NCI-H2227 treated with DMSO at 0.1 percent for 48 hours (cell line): ENCODE measurements around the gene ECHDC3.
A peak's percentile ranks its signal among the peaks of the same experiment; 100 is the strongest.

Experiments used
- DNase-seq: peaks from one replicate; lab custom pipeline; 2025; lab: John Stamatoyannopoulos, UW

Gene ECHDC3

GRCh38 chr10:11748866-11749265 lies 6.7 kb downstream of the ECHDC3 start:
- DNase-seq = no peak

GRCh38 chr10:11750420-11750819 lies 8.2 kb downstream of the ECHDC3 start:
- DNase-seq = no peak

DNA sequence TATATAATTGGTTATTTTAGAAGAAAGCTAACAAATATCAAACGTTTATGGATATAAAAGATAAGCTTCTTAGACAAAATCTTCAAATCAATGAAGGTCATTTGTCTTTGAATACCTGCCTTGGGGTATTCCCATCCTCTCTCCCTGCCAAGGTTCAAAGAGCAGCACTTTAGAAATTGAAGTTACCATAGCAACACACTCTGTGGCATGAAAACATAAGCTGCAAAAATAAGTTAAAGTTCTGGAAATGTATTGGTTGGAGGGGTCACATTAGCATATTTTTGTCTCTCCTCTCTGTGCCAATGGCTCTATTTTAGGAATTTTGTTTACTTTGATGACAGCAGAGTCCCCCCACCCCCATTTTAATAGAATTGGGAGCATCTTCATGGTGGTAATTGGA lies 12.0 kb downstream of the ECHDC3 start:
- DNase-seq = no peak

GRCh38 chr10:11754620-11755019 lies 12.4 kb downstream of the ECHDC3 start:
- no peak for DNase-seq

DNA sequence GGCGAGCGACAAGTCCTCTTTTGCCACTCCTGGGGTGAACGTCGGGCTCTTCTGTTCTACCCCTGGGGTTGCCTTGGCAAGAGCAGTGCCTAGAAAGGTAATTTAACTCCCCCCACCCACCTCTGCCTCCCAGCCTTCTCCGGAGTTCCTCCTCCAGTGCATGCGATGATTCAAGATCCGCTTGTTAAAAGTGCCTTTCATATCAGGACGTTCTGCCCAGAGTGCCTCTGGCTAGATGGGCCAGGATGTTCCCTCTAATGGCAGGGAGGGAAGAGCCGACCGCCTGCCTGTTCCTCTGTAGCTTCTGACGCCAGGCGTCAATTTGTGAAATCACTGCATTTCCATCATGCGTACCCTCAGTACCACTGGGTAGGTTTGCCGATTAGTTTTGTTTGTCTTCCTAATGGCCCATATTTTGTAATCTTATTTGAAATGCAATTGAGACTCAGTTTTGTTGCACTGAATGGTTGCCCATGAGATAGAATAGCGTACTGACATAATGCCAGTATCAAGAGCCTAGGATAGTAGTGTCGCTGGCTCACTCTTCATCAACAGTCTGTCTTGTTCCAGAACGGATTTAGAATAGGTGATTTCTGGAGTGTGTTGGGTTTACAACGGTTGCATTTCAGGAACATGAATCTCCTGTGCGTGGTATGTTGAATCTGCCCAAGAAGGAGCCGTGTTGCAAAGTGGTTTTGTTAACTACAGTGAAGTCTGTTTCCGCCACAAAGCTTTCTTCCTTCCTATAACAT lies 13.5 kb downstream of the ECHDC3 start:
- no peak for DNase-seq

- no peak for DNase-seq
Observed at GRCh38 chr10:11756766-11757315, 14.7 kb downstream of the ECHDC3 start.

- no peak for DNase-seq
Observed at GRCh38 chr10:11757454-11757820, 15.3 kb downstream of the ECHDC3 start.

DNA sequence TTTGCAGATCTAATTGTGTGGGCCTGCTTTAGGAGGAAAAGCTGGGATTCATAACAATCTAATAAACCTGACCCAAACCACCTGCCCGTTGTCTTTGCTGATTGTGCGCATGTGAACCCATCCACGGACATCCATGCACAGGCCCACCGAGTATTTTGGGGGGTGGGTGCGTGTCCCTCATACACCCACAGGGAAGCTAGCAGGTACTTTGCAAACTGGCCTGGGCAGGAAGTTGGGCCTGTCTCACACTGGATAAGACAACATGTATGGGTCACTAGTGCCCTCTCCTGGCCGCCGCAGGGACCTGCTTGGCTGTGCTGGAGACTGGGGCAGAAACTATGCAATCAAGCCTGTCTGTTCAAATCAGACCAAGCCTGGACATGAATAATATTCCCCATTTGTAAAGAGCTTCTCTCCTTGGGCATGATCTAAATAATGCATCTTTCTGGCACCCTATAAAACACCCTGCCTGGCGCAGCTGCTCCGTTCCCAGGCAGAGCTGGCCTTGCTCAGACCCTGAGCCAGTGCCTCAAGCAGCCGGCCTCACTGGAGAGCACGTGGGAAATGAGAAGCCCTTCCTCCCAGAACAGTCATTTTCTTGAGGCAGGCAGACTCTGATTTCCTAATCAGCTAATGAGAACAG lies 15.8 kb downstream of the ECHDC3 start:
- peak; percentile 36 for DNase-seq

- no peak for DNase-seq
Observed at GRCh38 chr10:11758527-11759236, 16.5 kb downstream of the ECHDC3 start.

DNA sequence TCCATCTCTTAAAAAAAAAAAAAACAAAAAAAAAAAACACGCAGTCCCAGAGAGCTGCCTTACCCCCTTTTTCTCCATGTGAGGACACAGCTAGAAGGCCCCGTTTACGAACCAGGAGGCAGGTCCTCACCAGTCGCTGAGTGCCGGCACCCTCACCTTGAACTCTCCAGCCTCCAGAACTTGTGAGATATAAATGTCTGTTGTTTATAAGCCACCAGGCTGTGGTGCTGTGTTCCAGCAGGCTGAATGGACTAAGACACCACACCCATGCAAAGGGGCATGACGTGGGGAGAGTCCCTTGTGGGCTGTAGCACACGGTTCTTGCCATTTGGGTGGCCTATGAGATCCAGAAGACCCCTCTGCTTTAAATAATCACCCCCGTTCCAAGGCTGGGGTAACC lies 17.2 kb downstream of the ECHDC3 start:
- no peak for DNase-seq

DNA sequence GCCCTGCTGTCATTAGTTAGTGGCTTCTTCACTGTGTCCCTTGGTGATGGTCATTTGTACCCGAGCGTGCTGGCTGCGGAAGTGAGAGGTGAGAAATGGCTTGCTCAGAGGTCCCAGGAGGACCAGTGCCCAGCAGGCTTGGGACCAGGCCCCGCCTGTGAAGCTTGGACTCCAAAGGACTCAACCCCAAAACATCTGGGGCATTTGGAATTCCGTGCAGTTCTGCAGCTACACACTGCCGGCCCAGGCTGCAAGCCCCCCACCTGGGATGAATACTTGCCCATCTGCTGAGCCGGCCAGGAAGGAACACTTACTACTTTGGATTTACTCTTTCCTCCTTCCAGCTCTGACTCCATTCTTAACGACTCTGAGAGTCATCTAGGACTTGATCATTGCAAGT lies 18.0 kb downstream of the ECHDC3 start:
- DNase-seq = no peak

DNA sequence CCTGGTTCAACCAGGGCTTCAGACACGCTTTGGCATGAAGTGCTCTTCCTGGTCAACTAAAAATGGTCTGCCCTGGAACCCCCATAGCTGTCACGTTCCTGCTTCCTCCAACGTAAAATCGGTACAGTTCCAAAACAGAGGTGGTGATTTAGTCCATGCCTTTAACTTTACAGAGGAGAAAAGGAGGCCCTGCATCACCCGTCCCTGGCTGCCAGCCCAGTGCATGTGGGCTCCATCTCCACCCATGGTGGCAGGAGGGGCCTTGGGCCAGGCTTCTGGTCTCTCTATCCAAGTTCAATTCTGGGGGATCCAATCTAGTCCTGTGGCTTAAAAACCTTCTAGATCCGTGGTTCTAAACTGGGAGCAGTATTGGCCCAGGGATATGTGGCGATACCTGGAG lies 18.7 kb downstream of the ECHDC3 start:
- DNase-seq = no peak

GRCh38 chr10:11761431-11761830 lies 19.2 kb downstream of the ECHDC3 start:
- DNase-seq = no peak

DNA sequence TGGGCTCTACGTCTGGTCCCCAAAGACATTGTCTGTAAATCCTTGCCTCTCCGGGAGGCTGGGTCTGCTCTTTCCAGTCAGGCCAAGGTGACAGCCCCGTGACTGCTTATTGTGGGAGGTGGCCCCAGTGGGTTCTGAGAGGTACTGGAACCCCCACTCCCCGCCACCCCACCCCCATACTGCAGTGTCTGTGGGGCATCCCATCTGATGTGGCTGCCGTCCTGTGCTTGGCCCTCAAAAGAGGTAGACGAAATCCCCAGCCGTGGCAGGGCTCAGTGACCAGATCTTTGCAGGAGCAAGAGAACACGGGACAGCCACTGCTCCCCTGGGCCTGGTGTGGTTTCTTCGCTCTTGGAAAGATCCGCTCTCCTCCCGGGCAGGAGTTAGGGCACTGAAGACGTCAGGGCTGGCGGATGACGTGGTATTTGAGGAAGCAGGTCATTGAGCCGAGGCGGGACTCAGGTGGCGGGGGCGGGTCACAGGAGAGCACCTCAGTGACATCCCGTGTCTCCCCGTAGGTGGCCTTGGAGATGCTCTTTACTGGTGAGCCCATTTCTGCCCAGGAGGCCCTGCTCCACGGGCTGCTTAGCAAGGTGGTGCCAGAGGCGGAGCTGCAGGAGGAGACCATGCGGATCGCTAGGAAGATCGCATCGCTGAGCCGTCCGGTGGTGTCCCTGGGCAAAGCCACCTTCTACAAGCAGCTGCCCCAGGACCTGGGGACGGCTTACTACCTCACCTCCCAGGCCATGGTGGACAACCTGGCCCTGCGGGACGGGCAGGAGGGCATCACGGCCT lies 20.7 kb downstream of the ECHDC3 start:
- no peak for DNase-seq

DNA sequence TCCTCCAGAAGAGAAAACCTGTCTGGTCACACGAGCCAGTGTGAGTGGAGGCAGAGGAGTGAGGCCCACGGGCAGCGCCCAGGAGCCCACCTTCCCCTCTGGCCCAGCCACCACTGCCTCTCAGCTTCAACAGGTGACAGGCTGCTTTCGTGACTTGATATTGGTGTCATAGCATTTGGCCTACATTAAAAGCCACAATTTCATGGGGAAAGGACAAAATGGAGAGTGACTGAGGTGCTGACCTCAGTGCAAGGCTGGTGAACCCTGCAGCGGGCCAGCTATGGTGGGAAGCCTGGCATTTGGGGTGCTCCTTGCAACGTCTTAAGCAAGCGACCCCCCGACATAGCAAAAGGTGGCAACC lies 21.3 kb downstream of the ECHDC3 start:
- no peak for DNase-seq

DNA sequence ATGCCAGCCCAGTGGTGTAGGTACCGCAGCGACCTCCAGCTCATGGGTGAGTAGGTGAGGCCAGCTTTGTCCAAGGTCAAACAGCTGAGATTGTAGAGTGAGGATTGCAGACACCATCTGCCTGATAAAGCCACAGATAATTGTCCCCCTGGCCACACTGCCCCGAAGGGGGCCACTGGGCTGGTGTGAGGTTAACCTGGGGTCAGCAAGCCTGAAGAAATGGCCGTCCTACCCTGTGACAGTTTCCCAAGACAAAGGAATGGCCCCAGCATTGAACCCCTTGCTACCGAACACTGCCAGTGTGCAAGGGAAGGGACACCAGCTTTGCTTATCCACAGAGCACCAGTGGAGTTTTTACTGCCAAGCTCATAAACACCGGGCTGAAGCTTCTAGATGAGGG lies 23.0 kb downstream of the ECHDC3 start:
- DNase-seq = no peak

DNA sequence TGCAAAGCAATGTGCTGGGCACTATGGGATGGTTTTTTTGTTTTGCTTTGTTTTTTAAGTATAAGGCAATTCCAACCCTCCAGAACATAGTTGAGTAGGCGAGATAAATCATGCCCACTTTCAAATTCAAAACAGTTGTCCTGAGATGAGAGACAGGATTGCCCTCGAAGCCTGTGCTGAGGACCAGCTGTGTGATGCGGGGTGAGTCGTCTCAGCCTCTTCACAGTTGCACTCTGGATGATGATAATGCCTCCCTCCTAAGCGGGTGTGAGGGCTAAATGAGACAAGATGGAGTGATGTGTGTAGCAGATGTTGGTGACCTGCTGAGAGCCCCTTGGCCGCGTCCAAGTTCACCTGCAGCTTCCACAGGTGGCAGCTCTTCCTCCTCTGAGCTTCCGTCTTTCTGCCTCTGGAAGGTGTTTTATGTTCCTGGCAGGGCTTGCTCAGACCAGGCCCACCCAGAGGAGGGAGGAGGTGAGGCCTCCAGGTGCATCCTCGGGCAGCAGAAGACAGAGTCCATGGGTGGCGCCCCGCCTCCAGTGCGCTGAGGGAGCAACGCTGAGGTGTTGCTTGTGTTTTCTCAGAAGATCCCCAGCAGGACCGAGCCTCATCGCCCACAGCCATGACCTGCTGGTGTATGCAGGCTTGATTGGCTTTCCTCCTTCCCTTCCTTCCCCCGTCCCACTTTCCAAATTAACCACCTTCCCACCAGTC lies 30.6 kb downstream of the ECHDC3 start:
- DNase-seq = no peak

DNA sequence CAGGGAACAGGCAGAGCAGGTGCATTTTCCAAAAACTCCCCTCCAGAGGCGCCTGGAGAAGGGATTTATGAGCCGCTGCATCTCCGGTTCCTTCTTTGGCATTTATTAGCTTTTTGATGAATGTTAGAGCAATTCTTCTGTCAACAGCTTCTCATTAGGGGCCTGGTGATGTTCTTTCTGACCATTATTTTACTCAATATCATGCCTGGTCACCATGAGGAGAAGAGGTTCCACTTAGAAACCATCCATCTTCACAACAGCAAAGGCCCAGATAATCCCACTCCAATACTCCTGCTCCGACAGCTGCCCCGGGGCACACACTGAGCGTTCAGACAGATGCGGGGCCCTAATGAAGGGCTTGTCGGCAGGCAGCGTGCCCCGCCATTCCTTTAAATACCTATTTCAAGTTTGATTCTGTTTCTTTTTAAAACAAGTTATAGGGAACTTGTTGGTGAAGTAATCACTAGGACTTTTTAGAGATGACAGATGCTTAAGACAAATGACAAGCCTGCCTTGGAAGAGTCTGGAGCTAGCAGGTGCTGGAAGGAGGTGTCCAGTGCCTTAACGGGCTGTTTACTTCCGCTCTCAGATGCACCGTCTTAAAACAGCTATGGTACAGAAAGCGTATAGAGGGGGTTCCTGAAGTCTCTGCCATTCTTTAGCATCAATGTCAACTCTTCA lies 31.7 kb downstream of the ECHDC3 start:
- no peak for DNase-seq

DNA sequence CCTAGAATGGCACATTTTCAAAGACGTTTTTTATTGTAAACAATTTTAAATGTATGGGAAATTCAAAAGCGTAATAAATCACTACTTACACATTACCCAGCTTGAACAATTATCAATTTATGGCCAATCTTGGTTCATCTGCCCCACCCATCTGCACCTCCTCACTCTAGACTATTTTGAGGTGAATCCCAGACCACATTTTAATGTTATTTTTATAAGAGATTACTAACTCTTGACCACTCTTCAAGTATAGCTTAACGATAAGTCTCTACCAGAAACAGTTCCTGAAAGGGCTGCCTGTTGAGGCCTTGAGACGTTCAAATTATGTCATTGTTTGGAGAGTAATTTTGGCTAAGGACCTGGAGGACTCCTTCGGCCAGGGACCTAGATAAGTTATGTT lies 33.2 kb downstream of the ECHDC3 start:
- DNase-seq = peak; percentile 42

DNA sequence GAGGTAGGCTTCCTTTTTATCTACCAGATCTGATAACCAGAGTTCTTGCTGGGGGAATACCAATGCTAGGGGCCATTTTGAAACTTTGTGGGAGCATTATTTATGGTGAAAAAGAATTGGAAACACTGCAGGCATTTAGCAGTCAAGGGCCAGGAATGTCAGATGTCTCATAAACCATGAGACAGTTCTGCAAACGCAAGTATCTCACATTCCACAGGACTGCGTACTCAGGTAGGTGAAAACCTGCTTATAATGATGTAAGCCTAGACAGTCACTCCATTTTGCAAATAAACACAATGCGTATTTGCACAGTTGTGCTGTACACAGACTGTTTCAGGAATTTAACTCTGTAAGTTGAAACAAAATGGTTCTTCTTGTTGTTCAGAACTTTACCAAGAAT lies 33.9 kb downstream of the ECHDC3 start:
- no peak for DNase-seq

GRCh38 chr10:11781114-11781513 lies 38.9 kb downstream of the ECHDC3 start:
- no peak for DNase-seq
